ENCODE results near the gene BARHL1. TPM values are rescaled to one million over a fixed set of nuclear protein-coding genes. Genes with fewer than 3 reads are reported as not detected.

BARHL1 gene
- total and polyA plus RNA-seq, 8 donors, result not detected

- no peaks in the 10 kb centered on the region for H3K9me3 ChIP-seq
- H3K27ac ChIP-seq, result no peak overlapping the region
- H3K4me3 ChIP-seq, result no peak overlapping the region
- DNase-seq, result no peak
- no peaks in the 10 kb centered on the region for H3K36me3 ChIP-seq
- WGBS, 5 donors, result 60 to 77% (median 70%) methylated on average over 6 to 7 of the region's 7 CpGs
- peaks cover 0 to 47% (median 21%) of the 10 kb centered on the region in 3 donors for H3K27me3 ChIP-seq
- peaks cover 0 to 12% (median 10%) of the 10 kb centered on the region in 4 donors for H3K4me1 ChIP-seq
- intact Hi-C loops (cut with DNase I; ENCODE audit: low total_unique reads), result no loop called here
- TF ChIP-seq POLR2AphosphoS5 (IDR thresholded peaks at IDR 0.05), result no peak
- TF ChIP-seq POLR2A (IDR thresholded peaks at IDR 0.05), result no peak
- no peak for TF ChIP-seq EP300 (IDR thresholded peaks at IDR 0.05)
- TF ChIP-seq CTCF (IDR thresholded peaks at IDR 0.05), result no peak
Measured at GRCh38 chr9:132547052-132547431, 35.4 kb upstream of the BARHL1 start.

DNA sequence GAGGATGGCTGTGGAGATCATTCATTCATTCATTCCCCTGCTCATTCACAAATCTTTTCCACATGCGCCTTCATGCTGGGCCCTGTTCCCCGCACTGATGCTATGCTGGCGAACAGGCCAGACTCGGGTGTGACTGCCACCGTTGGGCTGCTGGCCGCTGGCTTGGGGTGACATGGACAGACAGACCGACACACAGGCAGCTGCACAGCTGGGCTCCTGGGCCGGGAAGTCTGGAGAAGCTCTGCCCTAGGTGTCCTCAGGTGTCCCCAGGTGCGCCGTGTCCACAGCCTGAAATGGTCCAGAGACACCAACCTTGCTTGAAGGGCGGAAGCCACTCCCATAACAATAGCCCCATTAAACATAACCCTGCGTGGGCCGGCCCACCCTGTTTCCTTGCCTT, 35.0 kb upstream of the BARHL1 start:
- WGBS, 5 donors, result 80 to 90% (median 84%) methylated on average over 9 to 13 of the region's 13 CpGs
- Histone ChIP-seq H3K4me3 (no peak overlapping the region), H3K9me3 (no peaks in the 10 kb centered on the region), H3K4me1 (peaks cover 0 to 12% (median 10%) of the 10 kb centered on the region in 4 donors), H3K27ac (no peak overlapping the region), H3K36me3 (no peaks in the 10 kb centered on the region), H3K27me3 (peaks cover 0 to 43% (median 22%) of the 10 kb centered on the region in 3 donors)
- TF ChIP-seq POLR2A (IDR thresholded peaks at IDR 0.05) (no peak), CTCF (IDR thresholded peaks at IDR 0.05) (no peak), POLR2AphosphoS5 (IDR thresholded peaks at IDR 0.05) (no peak)
- intact Hi-C loops (cut with DNase I; ENCODE audit: low total_unique reads), result no loop called here
- DNase-seq, result no peak

DNA sequence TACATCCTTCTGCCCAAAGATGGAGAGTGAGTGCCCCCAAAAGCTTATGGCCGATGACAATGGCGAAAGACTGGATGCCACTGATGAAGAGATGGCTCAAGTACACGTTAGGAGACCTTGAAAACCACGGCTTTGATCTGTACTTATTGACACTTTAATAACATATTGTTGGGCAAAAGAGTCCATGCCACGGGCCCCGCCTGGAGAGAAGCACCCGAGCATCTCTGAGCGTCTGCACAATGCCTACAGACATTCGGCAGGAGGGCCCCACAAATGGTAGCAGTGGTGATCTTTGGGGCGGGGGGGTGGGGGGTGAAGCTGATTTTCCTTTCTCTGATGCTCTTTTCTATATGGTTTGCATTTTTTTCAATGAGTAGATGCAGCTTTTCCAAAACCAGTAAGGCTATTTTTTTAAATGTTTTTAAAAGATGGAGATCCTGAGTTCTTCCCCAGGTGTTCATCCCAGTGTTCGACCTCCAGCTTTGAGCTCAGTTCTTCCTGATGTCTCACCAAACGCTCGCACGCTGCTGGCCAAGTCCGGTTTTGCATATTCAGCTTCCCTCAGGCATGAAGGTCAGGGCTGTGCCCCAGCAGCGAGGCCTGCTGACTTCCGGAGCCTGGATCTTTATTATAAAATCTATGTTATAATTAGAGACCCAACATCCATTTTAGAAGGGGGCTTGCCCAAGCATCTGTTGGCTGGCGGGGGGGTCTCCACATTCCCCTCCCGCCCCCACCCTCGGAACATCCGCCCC, 34.3 kb upstream of the BARHL1 start:
- Histone ChIP-seq H3K27me3 (peaks cover 0 to 36% (median 22%) of the 10 kb centered on the region in 3 donors), H3K36me3 (no peaks in the 10 kb centered on the region), H3K4me3 (no peak overlapping the region), H3K27ac (no peak overlapping the region), H3K4me1 (peaks cover 0 to 12% (median 10%) of the 10 kb centered on the region in 4 donors), H3K9me3 (no peaks in the 10 kb centered on the region)
- TF ChIP-seq CTCF (IDR thresholded peaks at IDR 0.05), result no peak
- no peak for TF ChIP-seq EP300 (IDR thresholded peaks at IDR 0.05)
- no peak for TF ChIP-seq POLR2AphosphoS5 (IDR thresholded peaks at IDR 0.05)
- TF ChIP-seq POLR2A (IDR thresholded peaks at IDR 0.05), result no peak
- WGBS, 5 donors, result 75 to 84% (median 78%) methylated on average over 21 of the region's 21 CpGs
- intact Hi-C loops (cut with DNase I; ENCODE audit: low total_unique reads), result no loop called here
- no peak for DNase-seq

- WGBS, 5 donors, result 52 to 65% (median 57%) methylated on average over 17 of the region's 17 CpGs
- intact Hi-C loops (cut with DNase I; ENCODE audit: low total_unique reads), result no loop called here
- H3K27me3 ChIP-seq, result peaks cover 0 to 30% (median 22%) of the 10 kb centered on the region in 3 donors
- peak in 1 of 2 donors; percentile 60 for DNase-seq
- no peaks in the 10 kb centered on the region for H3K9me3 ChIP-seq
- no peaks in the 10 kb centered on the region for H3K36me3 ChIP-seq
- H3K27ac ChIP-seq, result no peak overlapping the region
- no peak overlapping the region for H3K4me3 ChIP-seq
- no peak for TF ChIP-seq CTCF (IDR thresholded peaks at IDR 0.05)
- no peak for TF ChIP-seq EP300 (IDR thresholded peaks at IDR 0.05)
- TF ChIP-seq POLR2A (IDR thresholded peaks at IDR 0.05), result no peak
- no peak for TF ChIP-seq POLR2AphosphoS5 (IDR thresholded peaks at IDR 0.05)
- H3K4me1 ChIP-seq, result peaks cover 0 to 12% (median 10%) of the 10 kb centered on the region in 4 donors
Measured at GRCh38 chr9:132548751-132549640, 33.4 kb upstream of the BARHL1 start.

Measured in stomach (tissue), 9 donors.